ENCODE data around the gene SLC6A4. TPM values are rescaled to one million over a fixed set of nuclear protein-coding genes. Genes with fewer than 3 reads are reported as not detected.
"Not testable (repeated sequence)": the region's sequence is repeated elsewhere in the genome, so short reads cannot be mapped to it uniquely, and the experiment has no call there.

The SLC6A4 gene
- total RNA-seq, 4 donors from 2014 or later: 0.11 to 0.50 (median 0.27) TPM

DNA sequence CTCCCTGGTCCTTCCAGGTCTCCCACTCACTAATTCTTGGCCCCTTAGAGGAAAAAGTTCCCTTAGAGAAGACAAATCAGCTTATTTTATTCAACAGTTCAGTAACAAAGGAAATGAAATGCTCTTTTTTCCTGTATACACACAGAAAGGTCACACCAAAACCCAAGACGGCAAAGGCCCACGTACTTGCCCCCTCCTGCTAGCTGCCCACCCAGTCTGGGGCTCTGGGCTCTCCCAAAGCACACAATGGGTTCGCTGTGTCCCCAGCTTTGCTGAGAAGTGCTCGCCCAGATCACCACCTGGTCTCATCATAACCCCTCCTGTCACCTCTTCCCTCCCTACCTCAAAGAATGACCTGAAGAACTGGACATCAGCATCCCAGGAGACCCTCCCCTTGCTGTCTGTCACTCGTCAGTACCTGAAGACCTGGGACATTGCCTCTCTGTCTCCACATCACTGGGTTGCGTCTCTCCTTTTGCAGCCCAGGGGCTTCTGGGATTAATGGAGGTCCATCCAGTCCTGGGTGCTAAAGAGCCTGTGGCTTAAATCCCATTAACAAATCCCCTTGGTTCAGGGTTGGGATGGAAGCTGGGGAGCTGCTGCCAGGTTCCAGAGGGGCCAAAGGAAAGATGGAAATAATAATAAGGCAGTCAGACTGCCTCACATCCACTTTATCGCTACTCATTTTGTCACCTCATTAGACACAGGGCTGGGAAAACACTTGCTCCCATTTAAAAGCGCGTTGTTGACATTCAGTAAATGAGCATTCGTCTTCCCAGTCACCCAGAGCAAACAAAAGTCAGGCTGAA is 3.3 kb downstream of the SLC6A4 start:
- intact Hi-C loops (cut with DNase I): no loop called here
- Histone ChIP-seq H3K36me3 (no peaks in the 10 kb centered on the region), H3K27ac (replicated peaks in 1 of 4) (no peak overlapping the region), H3K27me3 (peaks cover 0 to 45% (median 14%) of the 10 kb centered on the region in 4 donors), H3K9me3 (no peaks in the 10 kb centered on the region), H3K4me3 (no peak overlapping the region), H3K4me1 (peaks cover 18 to 25% (median 23%) of the 10 kb centered on the region in 4 donors)
- 79% methylated on average over 10 of the region's 10 CpGs for WGBS
- no peak for DNase-seq (ENCODE audit: extremely low spot score)
- TF ChIP-seq POLR2A (IDR thresholded peaks at IDR 0.05; ENCODE audit: low read depth) (no peak), EP300 (IDR thresholded peaks at IDR 0.05) (no peak), POLR2AphosphoS5 (IDR thresholded peaks at IDR 0.05) (no peak)
- TF ChIP-seq, protein P1, sequence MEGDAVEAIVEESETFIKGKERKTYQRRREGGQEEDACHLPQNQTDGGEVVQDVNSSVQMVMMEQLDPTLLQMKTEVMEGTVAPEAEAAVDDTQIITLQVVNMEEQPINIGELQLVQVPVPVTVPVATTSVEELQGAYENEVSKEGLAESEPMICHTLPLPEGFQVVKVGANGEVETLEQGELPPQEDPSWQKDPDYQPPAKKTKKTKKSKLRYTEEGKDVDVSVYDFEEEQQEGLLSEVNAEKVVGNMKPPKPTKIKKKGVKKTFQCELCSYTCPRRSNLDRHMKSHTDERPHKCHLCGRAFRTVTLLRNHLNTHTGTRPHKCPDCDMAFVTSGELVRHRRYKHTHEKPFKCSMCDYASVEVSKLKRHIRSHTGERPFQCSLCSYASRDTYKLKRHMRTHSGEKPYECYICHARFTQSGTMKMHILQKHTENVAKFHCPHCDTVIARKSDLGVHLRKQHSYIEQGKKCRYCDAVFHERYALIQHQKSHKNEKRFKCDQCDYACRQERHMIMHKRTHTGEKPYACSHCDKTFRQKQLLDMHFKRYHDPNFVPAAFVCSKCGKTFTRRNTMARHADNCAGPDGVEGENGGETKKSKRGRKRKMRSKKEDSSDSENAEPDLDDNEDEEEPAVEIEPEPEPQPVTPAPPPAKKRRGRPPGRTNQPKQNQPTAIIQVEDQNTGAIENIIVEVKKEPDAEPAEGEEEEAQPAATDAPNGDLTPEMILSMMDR (IDR thresholded peaks at IDR 0.05): no peak

DNA sequence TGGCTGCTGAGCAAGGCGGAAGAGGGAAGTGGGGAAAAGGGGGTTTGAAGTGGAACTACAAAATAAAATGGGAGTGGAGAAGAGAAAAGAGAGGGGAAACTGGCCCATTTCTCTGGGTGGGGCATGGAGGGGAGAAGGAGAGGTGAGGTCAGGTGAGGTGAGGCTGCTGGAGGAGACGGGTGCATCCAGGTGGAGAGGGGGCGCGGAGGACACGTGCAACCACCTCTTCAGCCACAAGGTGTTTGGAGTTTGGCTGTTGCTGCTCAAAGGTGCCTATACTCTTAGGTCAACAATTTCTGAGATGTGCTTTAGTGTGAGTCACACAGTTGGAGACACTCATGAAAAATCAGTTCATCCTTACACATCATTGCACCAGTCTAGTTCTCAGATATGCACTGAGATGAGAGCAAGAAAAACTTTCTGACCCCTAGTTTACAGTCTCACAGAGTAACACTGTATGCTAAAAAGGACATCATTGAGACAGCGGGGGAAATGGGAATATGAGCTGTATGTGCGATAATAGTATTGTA is 4.8 kb downstream of the SLC6A4 start:
- no peak overlapping the region for H3K27ac ChIP-seq (replicated peaks in 1 of 4)
- intact Hi-C loops (cut with DNase I): no loop called here
- 82% methylated on average over 7 of the region's 7 CpGs for WGBS
- H3K4me1 ChIP-seq: peaks cover 7 to 10% (median 8%) of the 10 kb centered on the region in 4 donors
- DNase-seq (ENCODE audit: extremely low spot score): no peak
- H3K36me3 ChIP-seq: no peaks in the 10 kb centered on the region
- TF ChIP-seq POLR2AphosphoS5 (IDR thresholded peaks at IDR 0.05): no peak
- TF ChIP-seq, protein P1 (IDR thresholded peaks at IDR 0.05): no peak
- TF ChIP-seq EP300 (IDR thresholded peaks at IDR 0.05): no peak
- TF ChIP-seq POLR2A (IDR thresholded peaks at IDR 0.05; ENCODE audit: low read depth): no peak
- H3K9me3 ChIP-seq: no peaks in the 10 kb centered on the region
- no peak overlapping the region for H3K4me3 ChIP-seq
- peaks cover 0 to 38% (median 5%) of the 10 kb centered on the region in 4 donors for H3K27me3 ChIP-seq

DNA sequence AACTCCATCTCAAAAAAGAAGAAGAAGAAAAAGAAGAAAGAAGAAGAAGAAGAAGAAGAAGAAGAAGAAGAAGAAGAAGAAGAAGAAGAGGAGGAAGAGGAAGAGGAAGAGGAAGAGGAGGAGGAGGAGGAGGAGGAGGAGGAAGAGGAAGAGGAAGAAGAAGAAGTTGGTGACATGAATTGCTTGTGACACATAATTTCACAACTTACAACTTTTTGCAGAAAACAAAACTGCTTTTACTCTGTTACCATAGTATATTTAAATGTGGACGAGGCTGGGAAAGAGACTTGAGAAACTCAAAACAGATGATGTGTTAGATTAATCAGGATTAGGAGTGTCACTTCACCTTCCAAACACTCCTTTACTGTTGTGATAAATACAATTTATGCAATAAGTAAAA is 5.5 kb downstream of the SLC6A4 start:
- intact Hi-C loops (cut with DNase I); H3K27ac ChIP-seq (replicated peaks in 1 of 4); H3K36me3 ChIP-seq; H3K9me3 ChIP-seq; H3K4me3 ChIP-seq; H3K4me1 ChIP-seq; DNase-seq (ENCODE audit: extremely low spot score): not testable (repeated sequence)
- H3K27me3 ChIP-seq: peaks cover 0 to 34% (median 4%) of the 10 kb centered on the region in 4 donors
- 50% methylated on average over 1 of the region's 1 CpG for WGBS

DNA sequence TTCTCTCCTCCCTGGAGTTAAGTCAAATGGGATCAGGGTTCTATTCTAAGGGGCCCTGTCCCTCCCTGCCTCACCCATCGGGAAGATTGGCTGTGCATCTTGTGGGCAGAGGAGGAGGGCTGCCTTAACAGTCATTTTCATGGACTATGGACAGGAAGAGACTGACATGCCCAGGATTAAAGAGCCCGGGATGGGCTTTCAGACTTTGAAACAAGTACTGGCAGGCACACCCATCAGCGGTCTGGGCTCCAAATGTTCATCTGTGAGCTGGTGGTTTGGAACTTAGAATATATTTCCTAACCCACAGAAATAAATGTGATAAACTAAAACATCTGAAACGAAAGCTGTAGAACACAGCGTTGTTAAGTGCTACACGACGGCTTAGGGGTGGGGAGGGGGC is 6.5 kb downstream of the SLC6A4 start:
- Histone ChIP-seq H3K27ac (replicated peaks in 1 of 4) (no peak overlapping the region), H3K4me1 (no peaks in the 10 kb centered on the region), H3K27me3 (peaks cover 0 to 28% (median 1%) of the 10 kb centered on the region in 4 donors), H3K9me3 (no peaks in the 10 kb centered on the region), H3K36me3 (no peaks in the 10 kb centered on the region), H3K4me3 (no peak overlapping the region)
- intact Hi-C loops (cut with DNase I): no loop called here
- no peak for TF ChIP-seq POLR2A (IDR thresholded peaks at IDR 0.05; ENCODE audit: low read depth)
- TF ChIP-seq, protein P1 (IDR thresholded peaks at IDR 0.05): no peak
- TF ChIP-seq POLR2AphosphoS5 (IDR thresholded peaks at IDR 0.05): no peak
- no peak for TF ChIP-seq EP300 (IDR thresholded peaks at IDR 0.05)
- WGBS: 68% methylated on average over 7 of the region's 7 CpGs
- no peak for DNase-seq (ENCODE audit: extremely low spot score)

DNA sequence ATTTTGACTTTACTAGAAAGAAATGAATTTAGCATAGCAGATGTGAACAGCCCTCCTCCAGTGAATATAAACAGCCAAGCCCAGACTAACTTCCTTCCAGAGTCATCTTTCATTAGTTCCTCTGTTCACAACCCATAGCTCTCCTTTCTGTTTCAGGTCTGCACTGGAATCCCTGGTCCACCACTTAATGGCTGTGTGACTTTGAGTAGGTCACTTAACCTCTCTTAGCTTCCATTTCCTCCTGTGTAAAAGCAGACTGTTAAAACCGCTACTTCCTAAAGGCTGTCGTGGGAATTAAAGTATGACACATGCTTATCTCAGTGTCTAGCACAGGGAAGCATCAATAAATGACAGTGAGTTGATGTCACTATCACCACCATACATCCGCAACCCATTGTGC is 7.5 kb downstream of the SLC6A4 start:
- Histone ChIP-seq H3K4me1 (no peaks in the 10 kb centered on the region), H3K4me3 (no peak overlapping the region), H3K9me3 (no peaks in the 10 kb centered on the region), H3K27ac (replicated peaks in 1 of 4) (no peak overlapping the region), H3K27me3 (peaks cover 0 to 26% (median 0%) of the 10 kb centered on the region in 4 donors), H3K36me3 (no peaks in the 10 kb centered on the region)
- no peak for DNase-seq (ENCODE audit: extremely low spot score)
- intact Hi-C loops (cut with DNase I): no loop called here
- 82% methylated on average over 3 of the region's 3 CpGs for WGBS
- no peak for TF ChIP-seq POLR2AphosphoS5 (IDR thresholded peaks at IDR 0.05)
- TF ChIP-seq, protein P1 (IDR thresholded peaks at IDR 0.05): no peak
- no peak for TF ChIP-seq EP300 (IDR thresholded peaks at IDR 0.05)
- TF ChIP-seq POLR2A (IDR thresholded peaks at IDR 0.05; ENCODE audit: low read depth): no peak
